ENCODE data around the gene RS1. TPM values are rescaled to one million over a fixed set of nuclear protein-coding genes. Genes with fewer than 3 reads are reported as not detected.

Gene RS1
- total and polyA plus RNA-seq, 2 of the 4 experiments (the other 2 are of a cell fraction), result not detected

- Histone ChIP-seq H4K5ac (ENCODE audit: low read depth, low read length) (no peak overlapping the region), H2BK120ac (ENCODE audit: low read depth, low read length) (no peak overlapping the region), H2BK5ac (ENCODE audit: low read depth, low read length, poor library complexity, severe bottlenecking) (no peak overlapping the region), H3K4me1 (ENCODE audit: control insufficient read depth, insufficient read depth, low read length) (no peaks in the 10 kb centered on the region), H2AK5ac (ENCODE audit: low read depth, low read length) (no peak overlapping the region), H3K4me3 (ENCODE audit: insufficient read depth, low read depth, low read length) (peak overlapping the region; percentile 45), H4K91ac (ENCODE audit: insufficient read depth, low read depth, low read length) (no peak overlapping the region), H2AK9ac (replicated peaks; ENCODE audit: low read depth, low read length, poor library complexity) (no peak overlapping the region), H4K8ac (ENCODE audit: low read depth in 2 of 2, low read length in 2 of 2) (no peak overlapping the region), H2AFZ (replicated peaks; ENCODE audit: low read length, poor library complexity) (peak overlapping the region; percentile 88), H3K79me1 (ENCODE audit: low read depth in 1 of 2, low read length in 2 of 2) (no peaks in the 10 kb centered on the region), H2BK15ac (ENCODE audit: low read depth, low read length) (no peak overlapping the region), H4K20me1 (ENCODE audit: insufficient read depth, low read length) (no peaks in the 10 kb centered on the region), H3K27me3 (ENCODE audit: control insufficient read depth, insufficient read depth, low read length) (no peaks in the 10 kb centered on the region), H3K56ac (ENCODE audit: extremely low read depth, insufficient read depth, low read length) (no peak overlapping the region), H3K9ac (ENCODE audit: low read depth, low read length) (no peak overlapping the region), H3K14ac (replicated peaks; ENCODE audit: low read depth, low read length) (no peak overlapping the region), H3K23ac (ENCODE audit: low read depth, low read length) (no peak overlapping the region), H3K9me1 (ENCODE audit: insufficient read depth, low read length) (no peaks in the 10 kb centered on the region), H3K4ac (ENCODE audit: low read depth, low read length) (no peak overlapping the region), H3K18ac (ENCODE audit: low read depth, low read length) (no peak overlapping the region), H3K9me3 (ENCODE audit: control insufficient read depth, insufficient read depth, low read length) (no peaks in the 10 kb centered on the region), H2BK20ac (ENCODE audit: low read depth, low read length) (no peak overlapping the region), H3K4me2 (ENCODE audit: low read depth, low read length) (peak overlapping the region; percentile 56), H3K27ac (ENCODE audit: insufficient read depth, low read length) (no peak overlapping the region), H3K36me3 (ENCODE audit: control insufficient read depth, insufficient read depth, low read length) (no peaks in the 10 kb centered on the region)
- intact Hi-C loops (cut with micrococcal nuclease) (loop anchor here (2.0 kb wide), 1 partner anchor 250 kb away; the partner anchor contains the start of gene CDKL5), in situ Hi-C loops (cut with MboI; ENCODE audit: low sequenced_read_pairs) (no loop called here), dilution Hi-C loops (cut with HindIII; ENCODE audit: low sequenced_read_pairs, unreplicated experiment) (no loop called here)
- POLR2A ChIA-PET (ENCODE audit: unreplicated experiment), result no interaction called here
- CTCF ChIA-PET, result no interaction called here
- DNase-seq (no peak), ATAC-seq (ENCODE audit: low read depth) (peak; percentile 40)
- no TSS peak for BruUV-seq (replicated peaks)
- no CpG with 5 or more reads among the region's 19 CpGs for WGBS, 2 experiments (ENCODE audit: extremely low coverage in 2 of 2, insufficient read length in 1 of 2)
- TF ChIP-seq FOS (IDR thresholded peaks at IDR 0.05; ENCODE audit: low read depth, low read length), result no peak
- TF ChIP-seq, protein P1, sequence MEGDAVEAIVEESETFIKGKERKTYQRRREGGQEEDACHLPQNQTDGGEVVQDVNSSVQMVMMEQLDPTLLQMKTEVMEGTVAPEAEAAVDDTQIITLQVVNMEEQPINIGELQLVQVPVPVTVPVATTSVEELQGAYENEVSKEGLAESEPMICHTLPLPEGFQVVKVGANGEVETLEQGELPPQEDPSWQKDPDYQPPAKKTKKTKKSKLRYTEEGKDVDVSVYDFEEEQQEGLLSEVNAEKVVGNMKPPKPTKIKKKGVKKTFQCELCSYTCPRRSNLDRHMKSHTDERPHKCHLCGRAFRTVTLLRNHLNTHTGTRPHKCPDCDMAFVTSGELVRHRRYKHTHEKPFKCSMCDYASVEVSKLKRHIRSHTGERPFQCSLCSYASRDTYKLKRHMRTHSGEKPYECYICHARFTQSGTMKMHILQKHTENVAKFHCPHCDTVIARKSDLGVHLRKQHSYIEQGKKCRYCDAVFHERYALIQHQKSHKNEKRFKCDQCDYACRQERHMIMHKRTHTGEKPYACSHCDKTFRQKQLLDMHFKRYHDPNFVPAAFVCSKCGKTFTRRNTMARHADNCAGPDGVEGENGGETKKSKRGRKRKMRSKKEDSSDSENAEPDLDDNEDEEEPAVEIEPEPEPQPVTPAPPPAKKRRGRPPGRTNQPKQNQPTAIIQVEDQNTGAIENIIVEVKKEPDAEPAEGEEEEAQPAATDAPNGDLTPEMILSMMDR (conservative IDR thresholded peaks at IDR 0.05; ENCODE audit: low read depth, low read length), result no peak
- TF ChIP-seq POLR2A (IDR thresholded peaks at IDR 0.05; ENCODE audit: low read depth, low read length), result no peak
- TF ChIP-seq CEBPB (IDR thresholded peaks at IDR 0.05; ENCODE audit: low read depth, low read length), result no peak
- TF ChIP-seq MAZ (IDR thresholded peaks at IDR 0.05; ENCODE audit: borderline replicate concordance, low read depth, low read length), result no peak
- TF ChIP-seq, protein P2, sequence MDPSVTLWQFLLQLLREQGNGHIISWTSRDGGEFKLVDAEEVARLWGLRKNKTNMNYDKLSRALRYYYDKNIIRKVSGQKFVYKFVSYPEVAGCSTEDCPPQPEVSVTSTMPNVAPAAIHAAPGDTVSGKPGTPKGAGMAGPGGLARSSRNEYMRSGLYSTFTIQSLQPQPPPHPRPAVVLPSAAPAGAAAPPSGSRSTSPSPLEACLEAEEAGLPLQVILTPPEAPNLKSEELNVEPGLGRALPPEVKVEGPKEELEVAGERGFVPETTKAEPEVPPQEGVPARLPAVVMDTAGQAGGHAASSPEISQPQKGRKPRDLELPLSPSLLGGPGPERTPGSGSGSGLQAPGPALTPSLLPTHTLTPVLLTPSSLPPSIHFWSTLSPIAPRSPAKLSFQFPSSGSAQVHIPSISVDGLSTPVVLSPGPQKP (IDR thresholded peaks at IDR 0.05; ENCODE audit: borderline replicate concordance, low read depth, low read length), result no peak
- TF ChIP-seq SMC3 (IDR thresholded peaks at IDR 0.05; ENCODE audit: low read depth, low read length), result no peak
- TF ChIP-seq MXI1 (IDR thresholded peaks at IDR 0.05; ENCODE audit: borderline replicate concordance, low read depth, low read length), result no peak
- no peak for TF ChIP-seq NFE2L2 (IDR thresholded peaks at IDR 0.05; ENCODE audit: low read depth, low read length)
- TF ChIP-seq RAD21 (IDR thresholded peaks at IDR 0.05; ENCODE audit: low read length), result no peak
- TF ChIP-seq BHLHE40 (IDR thresholded peaks at IDR 0.05; ENCODE audit: low read depth, low read length), result no peak
- no peak for TF ChIP-seq MAFK (IDR thresholded peaks at IDR 0.05; ENCODE audit: low read depth, low read length)
- no peak for TF ChIP-seq CHD1 (IDR thresholded peaks at IDR 0.05; ENCODE audit: low read depth, low read length)
- TF ChIP-seq RFX5 (IDR thresholded peaks at IDR 0.05; ENCODE audit: low read depth, low read length), result no peak
- TF ChIP-seq RCOR1 (IDR thresholded peaks at IDR 0.05; ENCODE audit: insufficient replicate concordance, low read length), result no peak
- no peak for TF ChIP-seq USF2 (IDR thresholded peaks at IDR 0.05; ENCODE audit: low read depth, low read length)
Measured at GRCh38 chrX:18674417-18674787, 2.5 kb upstream of the RS1 start.

Measured in IMR-90 (cell line).